GM19023 (cell line): ENCODE results near the gene SLC2A5.
"Not testable (repeated sequence)": the region's sequence is repeated elsewhere in the genome, so short reads cannot be mapped to it uniquely, and the experiment has no call there.

ENCODE experiments used
- ATAC-seq: cut with Tn5 transposase; IDR thresholded peaks from one replicate; pipeline ENCODE4 v1.9.1; 2021; ENCODE audit warnings: mild to moderate bottlenecking, moderate library complexity; ENCODE audit not compliant: unreplicated experiment

The SLC2A5 gene

DNA sequence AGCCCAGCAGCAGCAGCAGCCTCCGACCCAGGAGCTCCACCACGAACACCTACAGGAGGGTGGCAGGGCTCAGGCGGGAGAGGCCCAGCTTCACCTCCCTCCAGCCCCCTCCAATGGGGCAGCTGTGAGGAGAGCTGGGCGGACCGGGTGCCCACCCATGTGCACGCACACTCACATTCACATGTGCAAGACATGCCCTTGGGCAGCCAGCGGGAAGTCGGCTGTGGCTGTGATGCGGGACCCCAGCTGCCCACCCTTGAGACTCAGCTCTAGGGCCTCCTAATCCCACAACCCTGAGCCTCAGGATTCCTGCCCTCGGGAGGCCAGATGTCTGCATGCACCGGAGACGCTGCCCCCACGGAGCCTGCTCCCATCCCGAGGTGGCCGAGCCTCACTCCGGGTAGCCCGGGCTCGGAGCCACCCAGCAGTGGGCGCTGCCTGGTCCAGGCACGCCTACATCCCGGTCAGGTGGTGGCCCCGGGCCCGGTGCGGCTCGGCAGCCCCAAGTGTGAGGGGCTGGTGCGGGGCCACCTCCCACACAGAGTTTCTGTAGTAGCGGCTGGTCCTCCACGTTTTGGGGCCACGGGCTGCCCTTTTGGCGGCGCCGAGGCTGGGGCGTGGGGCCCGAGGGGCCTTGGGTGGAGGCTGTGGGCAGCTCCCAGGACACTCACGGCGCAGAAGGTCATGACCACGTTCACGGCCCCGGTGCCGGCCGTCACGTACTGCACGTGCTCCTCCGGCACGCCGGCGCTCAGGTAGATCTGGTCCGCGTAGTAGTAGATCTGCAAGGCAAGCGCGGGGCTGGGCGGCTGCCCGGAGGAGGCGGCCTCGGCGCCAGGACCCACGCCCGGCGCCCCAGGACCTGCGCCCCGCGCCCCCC lies 30.3 kb downstream of the SLC2A5 start:
- ATAC-seq: no peak

DNA sequence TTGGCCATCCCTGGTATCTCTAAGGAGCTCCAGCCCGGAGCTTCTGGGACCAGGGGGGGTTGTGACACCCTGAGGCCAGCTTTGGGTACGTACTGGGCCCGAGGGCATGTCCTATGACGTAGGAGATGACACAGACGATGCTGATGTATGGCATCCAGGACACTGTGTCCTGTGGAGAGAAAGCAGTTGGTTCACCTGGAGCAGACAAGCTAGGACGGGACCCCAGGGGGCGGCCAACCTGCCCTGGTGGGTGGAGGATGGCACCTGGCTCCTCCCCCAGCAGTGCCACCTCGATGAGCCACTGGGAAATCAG lies 31.1 kb downstream of the SLC2A5 start:
- no peak for ATAC-seq

DNA sequence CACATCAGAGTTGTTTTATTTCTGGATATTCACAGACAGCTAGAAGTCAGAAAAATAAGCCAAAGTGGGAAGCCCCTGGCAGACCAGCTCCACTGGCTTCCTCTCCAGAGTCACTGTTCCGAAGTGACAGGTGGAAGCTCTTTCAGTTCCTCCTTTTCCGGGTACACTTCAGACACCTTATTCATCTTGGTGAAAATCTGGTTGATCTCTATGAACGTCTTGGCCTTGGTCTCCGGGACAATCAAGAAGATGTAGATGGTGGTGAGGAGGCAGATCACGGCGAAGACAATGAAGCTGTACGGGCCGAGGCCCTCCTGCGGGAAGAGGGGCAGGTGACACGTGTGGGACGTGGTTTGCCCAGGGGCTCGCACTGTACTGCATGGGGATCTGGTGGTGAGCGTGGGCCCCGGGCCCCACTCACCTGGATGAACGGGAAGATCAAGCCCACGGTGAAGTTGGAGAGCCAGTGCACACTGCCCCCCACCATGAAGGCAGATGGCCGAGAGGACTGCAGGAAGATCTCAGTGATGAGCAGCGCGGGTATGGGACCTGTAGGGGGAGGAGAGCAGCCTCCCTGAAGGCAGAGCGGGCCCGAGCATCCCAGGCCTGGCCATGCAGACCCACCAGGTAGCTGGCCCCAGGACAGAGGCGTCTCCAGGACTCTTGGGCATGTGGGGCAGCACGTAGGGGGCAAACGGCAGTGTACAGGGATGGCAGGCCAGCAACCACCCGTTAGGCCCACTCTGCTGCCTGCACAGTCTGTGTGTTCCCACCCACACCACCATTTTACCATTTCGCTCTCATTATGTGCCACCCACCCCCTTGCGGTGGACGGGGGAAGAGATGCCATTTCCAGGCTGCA lies 31.7 kb downstream of the SLC2A5 start:
- ATAC-seq: no peak

DNA sequence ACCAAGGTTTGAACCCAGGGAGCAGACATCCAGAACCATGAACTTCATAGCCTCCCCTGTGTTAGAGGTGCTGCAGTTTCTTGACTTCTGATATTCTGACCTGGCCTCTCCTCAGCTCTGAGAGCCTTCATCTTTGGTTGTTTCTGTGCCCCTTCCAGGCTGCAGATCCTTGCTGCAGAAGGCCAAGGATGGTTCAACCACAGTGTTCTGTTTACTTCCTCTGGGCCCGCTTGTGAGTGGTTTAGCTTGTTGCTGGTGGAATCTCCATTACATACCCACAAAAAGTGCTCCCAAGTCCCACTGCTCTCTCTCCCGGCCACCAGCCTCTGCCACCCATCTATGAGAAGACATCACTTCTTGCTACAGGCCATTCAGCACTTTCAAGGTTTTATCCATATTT lies 34.2 kb downstream of the SLC2A5 start:
- ATAC-seq: no peak

DNA sequence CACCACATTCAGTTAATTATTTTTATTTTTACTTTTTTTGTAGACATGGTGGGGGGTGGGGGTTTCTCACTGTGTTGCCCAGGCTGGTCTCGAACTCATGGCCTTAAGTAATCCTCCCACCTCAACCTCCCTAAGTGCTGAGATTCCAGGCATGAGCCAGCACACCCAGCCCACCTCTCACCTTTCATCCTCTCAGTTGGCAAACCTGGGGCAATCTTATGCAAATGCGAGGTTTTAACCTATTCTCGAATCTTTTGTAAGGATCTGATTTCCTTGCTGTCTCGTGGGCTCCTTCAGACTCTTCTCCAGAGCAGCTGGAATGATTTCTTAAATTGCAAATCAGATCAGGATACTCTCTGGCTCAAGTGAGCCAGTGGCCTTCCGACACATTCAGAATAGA lies 36.1 kb downstream of the SLC2A5 start:
- ATAC-seq: no peak

DNA sequence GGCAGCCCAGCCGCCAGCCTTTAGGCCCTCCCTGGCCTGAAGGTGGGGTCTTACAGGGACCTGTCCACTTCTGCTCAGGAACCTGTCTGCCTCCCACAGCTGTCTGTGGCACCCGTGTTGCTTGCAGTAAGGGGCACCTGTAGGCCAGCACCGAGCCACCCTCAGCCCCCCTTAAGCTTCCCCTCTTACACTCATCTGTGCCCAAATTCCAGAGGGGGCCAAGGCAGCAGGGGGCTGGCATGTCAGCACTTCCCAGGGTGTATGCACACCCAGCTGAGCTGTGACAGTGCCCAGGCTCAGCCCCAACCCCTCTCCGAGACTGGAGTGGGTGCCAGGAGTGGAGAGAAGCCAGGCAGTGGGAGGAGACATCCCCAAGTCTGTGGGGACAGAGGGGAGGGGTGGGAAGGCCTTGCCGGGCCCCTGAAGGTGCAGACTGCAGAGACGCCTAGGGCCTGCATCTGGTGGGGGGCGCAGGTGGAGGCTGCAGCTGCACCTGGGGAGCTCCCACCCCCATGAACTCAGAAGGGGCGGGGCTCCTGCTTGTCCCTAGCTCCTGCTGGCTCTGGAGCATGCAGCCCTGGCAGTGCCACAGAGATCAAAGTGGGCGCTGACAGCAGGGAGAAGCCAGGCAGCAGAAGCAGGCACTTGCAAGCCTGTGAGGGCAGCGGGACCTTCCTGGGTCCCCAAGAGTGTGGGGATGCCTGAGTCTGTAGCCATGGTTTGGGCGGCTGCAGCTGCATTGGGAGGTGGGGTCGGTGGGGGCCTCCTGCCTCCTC lies 37.8 kb downstream of the SLC2A5 start:
- no peak for ATAC-seq

DNA sequence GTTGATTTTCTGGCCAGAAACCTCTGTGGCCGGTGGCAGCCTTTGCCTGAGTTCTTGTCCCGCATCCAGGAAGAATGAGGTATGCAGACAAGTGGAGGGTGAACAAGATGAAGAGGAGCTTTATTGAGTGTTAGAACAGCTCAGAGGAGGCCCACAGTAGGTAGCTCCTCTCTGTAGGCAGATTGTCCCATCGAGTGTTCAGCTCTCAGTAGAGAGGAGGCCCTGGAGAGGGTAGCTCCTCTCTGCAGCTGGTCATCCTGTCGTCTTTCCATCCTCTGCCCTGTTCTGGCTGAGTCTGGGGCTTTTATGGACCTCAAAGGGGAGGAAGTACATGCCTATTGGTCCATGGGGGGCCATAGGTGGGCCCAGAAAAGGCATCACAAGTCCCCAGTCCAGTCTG lies 38.4 kb downstream of the SLC2A5 start:
- not testable (repeated sequence) for ATAC-seq

DNA sequence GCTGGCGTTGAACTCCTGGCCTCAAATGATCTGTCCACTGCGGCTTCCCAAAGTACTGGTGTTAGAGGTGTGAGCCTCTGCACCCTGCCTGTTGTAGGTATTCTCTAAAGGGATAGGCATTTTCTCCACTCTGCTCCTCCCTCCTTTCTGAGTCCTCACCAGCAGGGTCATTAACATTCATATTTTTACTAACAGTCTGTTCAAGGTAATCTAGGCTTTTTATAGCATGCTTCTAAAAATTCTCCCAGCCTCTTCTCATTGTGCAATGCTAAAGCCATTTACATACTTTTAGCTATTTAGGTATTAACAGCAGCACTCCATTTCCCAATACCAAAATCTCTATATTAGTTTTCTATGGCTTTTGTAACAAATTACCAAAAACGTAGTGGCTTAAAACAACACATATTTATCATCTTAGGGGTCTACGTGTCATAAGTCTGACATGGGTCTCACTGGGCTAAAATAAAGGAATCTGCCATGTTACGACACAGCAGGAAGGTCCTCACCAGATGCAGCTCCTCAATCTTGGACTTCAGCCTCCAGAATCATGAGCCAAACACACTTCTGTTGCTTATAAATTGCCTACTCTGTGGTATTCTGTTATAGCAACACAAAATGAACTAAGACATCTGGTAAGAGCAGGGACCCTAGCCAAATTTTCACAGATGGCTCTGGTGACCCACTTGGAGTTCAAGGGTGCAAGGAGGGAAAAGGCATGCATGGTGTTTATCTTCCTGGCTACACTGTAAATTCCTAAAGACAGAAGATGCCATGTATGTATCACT lies 40.3 kb downstream of the SLC2A5 start:
- no peak for ATAC-seq

DNA sequence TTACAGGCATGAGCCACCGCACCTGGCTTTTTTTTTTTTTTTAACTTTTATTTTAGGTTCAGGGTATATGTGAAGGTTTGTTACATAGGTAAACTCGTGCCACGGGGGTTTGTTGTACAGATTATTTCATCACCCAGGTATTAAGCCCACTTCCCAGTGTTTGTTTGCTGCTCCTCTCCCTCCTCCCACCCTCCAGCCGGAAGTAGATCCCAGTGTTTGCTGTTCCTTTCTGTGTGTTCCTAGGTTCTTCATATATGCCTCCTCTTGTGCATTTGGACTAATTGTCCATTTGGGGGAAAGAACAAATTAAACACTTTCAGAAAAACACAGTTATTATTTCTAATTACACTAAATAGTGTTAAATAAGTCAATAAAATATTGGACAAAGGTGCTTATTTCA lies 42.1 kb downstream of the SLC2A5 start:
- no peak for ATAC-seq

DNA sequence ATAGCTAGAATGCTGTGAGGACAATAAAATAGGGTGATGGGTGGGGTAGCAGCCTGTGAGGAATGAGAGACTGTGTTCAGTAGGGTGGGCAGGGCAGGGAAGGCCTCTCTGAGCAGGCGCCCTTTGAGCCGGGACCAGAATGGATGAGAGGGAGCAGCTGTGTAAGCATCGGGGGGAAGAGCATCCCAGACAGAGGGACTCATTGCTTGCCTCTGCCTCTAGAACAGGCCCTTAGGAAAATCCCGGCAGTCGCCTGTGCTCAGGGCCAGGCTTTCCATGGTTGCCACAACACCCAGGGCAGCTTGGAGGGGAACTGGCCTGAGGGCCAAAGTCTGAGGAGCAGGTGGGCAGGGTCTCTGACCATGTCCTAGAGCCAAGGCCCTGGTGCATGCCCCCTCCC lies 44.0 kb downstream of the SLC2A5 start:
- ATAC-seq: no peak

DNA sequence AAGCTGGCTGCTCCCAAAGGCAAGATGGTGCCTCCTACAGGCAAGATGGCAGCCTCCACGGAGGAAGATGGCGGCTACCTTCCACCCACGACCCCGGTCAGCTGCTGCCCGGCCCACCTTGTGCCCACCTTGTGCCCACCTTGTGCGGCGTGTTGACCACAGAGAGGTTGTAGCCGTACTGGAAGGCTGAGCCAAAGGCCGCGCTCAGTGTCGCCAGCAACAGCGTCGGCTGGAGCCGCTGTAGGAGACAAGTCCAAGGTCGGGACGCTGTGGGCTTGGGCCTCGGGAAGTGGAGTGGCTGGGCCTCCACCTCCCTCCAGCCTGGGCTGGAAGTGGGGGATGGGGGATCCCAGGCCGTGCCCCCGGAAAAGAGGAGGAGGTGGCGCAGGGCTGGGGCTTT lies 44.6 kb downstream of the SLC2A5 start:
- ATAC-seq: no peak

DNA sequence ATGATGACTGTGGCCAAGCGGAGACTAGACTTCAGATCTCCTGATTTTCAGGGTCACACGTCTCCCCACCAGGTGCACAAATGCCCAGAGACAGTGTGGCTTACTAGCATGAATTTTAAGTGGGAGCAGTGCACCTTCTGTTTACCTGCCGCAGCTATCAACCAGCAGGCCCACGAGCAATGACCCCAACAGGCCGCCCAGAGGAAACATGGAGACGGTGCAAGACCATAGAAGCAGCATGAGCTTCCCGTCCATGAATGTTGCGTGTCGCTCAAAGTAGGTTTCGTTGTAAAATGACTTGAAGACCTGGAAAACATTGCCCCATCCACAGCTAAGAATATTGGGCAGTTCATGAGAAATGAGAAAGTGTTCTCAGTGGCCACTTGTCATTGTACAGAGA lies 46.7 kb downstream of the SLC2A5 start:
- ATAC-seq: no peak

DNA sequence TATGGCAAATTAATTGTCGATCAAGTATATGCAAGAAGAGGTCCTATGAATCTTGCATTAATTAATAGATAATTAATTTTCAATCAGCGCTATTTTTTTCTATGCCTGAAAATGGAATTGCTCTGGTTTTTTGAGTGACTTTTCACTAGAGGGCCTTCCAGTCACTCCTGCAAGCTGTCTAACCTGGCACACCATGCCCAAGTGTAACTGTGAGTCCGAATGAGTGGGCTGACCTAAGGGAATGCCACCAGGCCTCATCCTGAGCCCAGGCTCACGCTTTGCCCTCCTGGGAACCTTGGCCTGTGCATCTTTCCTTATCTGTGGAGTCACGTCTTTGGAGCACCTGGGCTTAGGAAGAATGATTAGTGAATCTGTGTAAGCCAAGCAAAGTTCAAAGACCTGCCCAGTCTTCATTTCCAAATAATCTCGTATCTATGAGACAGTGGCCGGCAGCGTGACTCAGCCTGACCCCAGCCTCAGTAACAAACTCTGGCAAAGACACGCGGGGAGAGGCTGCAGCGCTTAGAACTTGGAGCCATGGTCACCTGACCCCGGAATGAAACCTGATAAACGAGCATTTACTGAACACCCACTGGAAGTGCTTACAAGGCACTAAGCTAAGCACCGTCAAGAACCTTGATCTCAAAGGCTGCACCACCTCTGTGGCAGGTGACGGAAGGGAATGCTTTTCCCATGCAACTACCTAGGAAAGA lies 47.3 kb downstream of the SLC2A5 start:
- not testable (repeated sequence) for ATAC-seq

DNA sequence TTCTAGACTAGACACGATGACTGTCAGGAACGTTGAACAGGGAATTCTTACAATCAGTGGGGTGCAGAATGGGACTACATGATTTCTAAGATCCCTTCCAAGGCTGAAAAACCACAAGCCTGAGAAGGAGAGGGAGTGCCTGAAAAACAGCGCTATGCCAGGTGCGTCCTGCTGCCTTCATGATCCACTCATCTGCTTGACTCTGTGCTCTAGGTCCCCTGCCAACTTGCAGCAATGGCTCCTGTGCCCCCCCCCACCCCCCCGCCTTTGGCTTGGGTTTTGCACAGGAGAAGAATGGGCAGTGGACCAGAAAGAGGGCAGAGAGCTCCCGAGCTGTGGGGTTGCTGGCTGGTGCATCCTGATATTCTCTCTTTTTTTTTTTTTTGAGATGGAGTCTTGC lies 49.1 kb downstream of the SLC2A5 start:
- no peak for ATAC-seq

DNA sequence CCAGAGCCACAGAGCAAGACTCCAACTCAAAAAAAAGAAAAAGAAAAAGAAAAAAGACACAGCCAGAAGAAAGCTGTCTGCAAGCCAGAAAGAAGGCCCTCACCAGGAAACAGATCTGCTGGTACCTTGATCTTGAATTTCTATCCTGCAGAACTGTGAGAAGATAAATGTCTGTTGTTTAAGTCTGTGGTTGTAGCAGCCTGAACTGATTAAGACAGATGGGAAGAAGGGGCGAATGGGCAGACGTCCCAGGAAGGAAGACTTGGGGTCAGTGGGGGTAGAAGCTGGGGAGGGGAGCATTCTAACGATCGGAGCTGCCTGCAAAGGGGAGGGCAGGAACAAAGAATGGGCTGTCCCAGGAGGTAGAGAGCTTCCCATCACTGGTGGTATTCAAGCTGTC lies 49.5 kb downstream of the SLC2A5 start:
- no peak for ATAC-seq

DNA sequence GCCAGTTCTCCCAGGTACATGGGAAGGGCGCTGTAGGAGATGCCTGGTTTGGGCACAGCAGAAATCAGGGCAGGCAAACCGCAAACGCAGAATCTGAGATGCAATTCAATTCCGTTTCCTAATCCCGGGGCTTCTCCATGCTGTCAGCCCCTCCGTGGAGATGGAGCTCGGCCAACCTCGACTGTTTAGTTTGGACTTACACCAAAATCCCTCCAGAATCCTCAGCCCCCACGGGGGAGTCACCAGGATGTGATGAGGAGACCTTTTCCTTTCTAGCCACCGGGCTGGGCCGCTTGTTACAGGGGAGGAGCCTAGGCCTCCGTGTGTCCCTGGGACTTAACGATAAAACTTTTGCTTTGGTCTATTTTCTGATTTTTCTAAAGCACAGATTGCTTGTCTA lies 51.1 kb downstream of the SLC2A5 start:
- no peak for ATAC-seq

DNA sequence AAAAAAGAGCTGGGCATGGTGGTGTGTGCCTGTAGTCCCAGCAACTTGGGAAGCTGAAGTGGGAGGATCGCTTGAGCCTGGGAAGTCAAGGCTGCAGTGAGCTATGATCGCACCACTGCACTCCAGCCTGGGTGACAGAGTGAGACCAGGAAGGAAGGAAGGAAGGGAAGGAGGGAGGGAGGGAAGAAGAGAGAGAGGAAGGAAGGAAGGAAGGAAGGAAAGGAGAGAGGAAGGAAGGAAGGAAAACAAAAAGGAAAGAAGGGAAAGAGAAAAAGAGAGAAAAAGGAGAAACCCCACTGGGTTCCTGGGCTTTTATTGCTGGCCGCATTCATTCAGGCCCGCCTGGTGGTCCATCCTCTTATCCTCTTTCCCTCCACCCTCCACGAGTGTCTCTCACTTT lies 53.0 kb downstream of the SLC2A5 start:
- no peak for ATAC-seq

DNA sequence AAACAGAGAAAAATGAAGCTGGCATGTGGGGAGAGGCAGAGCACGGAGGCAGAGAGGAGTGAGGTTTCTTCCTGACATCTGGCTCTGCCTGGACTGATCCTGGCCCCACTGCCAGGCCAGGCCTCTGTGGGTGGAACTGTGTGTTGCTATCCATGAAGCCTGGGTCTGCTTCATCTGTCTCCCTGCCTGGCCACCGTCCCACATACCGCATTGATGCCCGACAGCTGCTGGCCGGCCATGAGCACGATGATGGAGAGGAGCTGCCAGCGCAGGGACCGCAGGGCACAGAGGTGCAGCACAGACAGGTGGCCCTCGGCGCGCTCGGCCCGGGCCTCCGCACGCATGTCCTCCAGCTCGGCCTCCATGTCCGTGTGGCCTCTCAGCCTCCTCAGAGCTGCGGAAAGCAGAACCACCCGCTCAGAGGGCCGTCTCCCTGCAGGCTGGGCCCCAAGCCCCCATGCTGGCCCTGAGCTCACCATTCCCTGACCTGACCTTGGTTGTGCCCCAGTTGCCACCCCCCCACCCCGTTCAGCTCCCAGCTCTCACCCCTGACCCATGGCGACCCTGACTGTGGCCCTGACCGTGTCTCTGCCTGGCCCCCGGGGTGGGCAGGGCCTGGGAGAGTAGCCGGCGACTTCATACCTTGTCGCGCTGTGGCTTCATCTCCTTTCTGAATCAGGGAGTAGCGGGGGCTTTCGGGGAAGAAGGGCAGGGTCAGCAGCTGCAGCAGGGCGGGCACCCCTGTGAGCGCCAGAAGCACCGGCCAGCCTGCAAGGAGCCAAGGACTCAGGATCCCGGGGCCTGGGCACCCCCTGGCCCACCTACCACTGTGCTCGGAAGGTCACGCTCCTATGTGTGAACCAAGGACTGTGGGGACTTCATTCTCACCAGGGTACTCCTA lies 54.7 kb downstream of the SLC2A5 start:
- ATAC-seq: no peak

DNA sequence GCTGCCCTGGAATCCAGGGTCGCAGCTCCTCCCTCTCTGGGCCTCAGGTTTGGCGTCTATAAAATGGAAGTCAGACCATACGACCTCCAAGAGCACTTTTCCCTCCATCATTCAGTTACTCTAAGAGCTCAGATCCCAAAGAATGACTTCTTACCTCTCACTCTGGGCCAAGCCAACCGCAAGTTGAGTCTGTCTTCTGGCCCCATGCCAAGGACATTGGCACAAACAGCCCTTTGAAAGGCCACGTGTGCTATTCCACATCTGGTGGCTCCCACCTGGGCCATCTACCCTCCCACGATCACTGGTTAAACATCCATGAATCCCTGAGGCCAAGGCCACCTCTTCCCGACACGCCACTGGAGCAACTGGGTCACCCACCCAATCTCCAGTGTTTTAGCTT lies 55.6 kb downstream of the SLC2A5 start:
- no peak for ATAC-seq
